ENCODE measurements around the gene SLC36A3.

DNA sequence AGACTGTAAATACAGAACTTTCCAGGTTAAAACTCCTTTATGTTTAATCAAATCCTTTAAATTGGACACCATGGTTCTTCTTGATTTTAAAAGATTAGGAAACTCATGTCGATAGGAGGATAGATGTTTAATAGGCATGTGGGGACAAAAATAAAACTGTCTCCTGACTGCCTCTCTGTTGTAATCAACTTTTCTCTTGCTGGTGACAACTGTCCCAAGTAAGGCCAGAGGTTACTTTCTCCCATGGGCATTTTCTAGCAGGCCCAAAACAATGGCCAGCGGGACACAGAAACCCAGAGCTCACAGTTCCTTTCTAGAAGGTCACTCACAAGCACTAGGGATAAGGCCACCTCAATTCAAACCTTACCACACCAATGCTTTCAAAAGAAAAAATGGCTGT, 29.3 kb upstream of the SLC36A3 start:
- TF ChIP-seq GATA3 (IDR thresholded peaks at IDR 0.05; ENCODE audit: low read depth, low read length) (no peak), GATA2 (IDR thresholded peaks at IDR 0.05; ENCODE audit: low read depth, low read length) (no peak)
